Left lobe of liver (tissue), 1 donor: ENCODE data around the gene PDK2. TPM values are rescaled to one million over a fixed set of nuclear protein-coding genes. Genes with fewer than 3 reads are reported as not detected.

ENCODE experiments used
- total RNA-seq: library from RNA; stranded (reverse); gene quantifications from one replicate; pipeline ENCODE4 v1.2.1, GENCODE V29; 2021
- donor health status: DM: no; HTN: yes; CAD: no.

Gene PDK2
- total RNA-seq, 1 donor from 2014 or later: 52.0 TPM

Other genes starting within 250 kb of the PDK2 start
- gene TAC4, start 247.3 kb upstream of the PDK2 start, total RNA-seq: not detected
- gene DLX4, start 126.2 kb upstream of the PDK2 start, total RNA-seq: not detected
- gene DLX3, start 100.1 kb upstream of the PDK2 start, total RNA-seq: not detected
- gene ITGA3, start 39.2 kb upstream of the PDK2 start, total RNA-seq: 2.7 TPM
- gene SAMD14, start 34.8 kb downstream of the PDK2 start, total RNA-seq: 1.9 TPM
- 18.1 TPM for gene PPP1R9B, start 55.3 kb downstream of the PDK2 start, total RNA-seq
- 1.0 TPM for gene SGCA, start 70.7 kb downstream of the PDK2 start, total RNA-seq
- gene COL1A1, start 106.3 kb downstream of the PDK2 start, total RNA-seq: 19.3 TPM
- 3.0 TPM for gene TMEM92, start 179.1 kb downstream of the PDK2 start, total RNA-seq